Endothelial cell of umbilical vein (primary cell): ENCODE measurements around the gene THEM4. TPM values are rescaled to one million over a fixed set of nuclear protein-coding genes. Genes with fewer than 3 reads are reported as not detected.

Experiments
- BruUV-seq: library from RNA; stranded (reverse); fragments of 400-500 nt; replicated peaks from 2 replicates; lab custom pipeline; 2021; lab: Mats Ljungman, UMichigan
- CTCF ChIA-PET: fragments of 300-600, 350-600 bp; sonication (Branson Sonifier 250); formaldehyde crosslinking; loops from one replicate; lab custom pipeline; 2021; ENCODE audit warnings: antibody characterized with exemption, inconsistent platforms; lab: Charles Lee
- POLR2A ChIA-PET: fragments of 300-600, 350-600 bp; sonication (Branson Sonifier 250); formaldehyde crosslinking; loops from one replicate; lab custom pipeline; 2021; ENCODE audit warnings: antibody characterized with exemption, inconsistent platforms; lab: Charles Lee
- DNase-seq: peaks from one replicate; pipeline ENCODE4 v3.0.0-alpha.2; 2011; ENCODE audit warnings: low read depth, low spot score
- FAIRE-seq: peaks from 2 replicates; lab custom pipeline; 2011; peaks lifted over from hg19 to GRCh38; lab: Jason Lieb, UNC
- H2AFZ ChIP-seq: 2 replicates; pipeline ENCODE4 v1.6.0; 2012; ENCODE audit warnings: low read depth, low read length, control low read depth, inconsistent platforms
- H3K27ac ChIP-seq: 2 replicates; pipeline ENCODE4 v1.5.1; 2011; ENCODE audit warnings: low read depth, mild to moderate bottlenecking, control low read depth, low read length, moderate library complexity; ENCODE audit not compliant: insufficient read depth
- H3K27me3 ChIP-seq, 2 experiments: 2 replicates each; pipeline versions ENCODE4 v1.6.0 to v1.6.1; 2011; ENCODE audit warnings: low read length in 2 of 2, mixed read lengths in 1 of 2; ENCODE audit not compliant: control insufficient read depth in 2 of 2, insufficient read depth in 2 of 2
- H3K36me3 ChIP-seq, 2 experiments: 2 replicates in 1 of 2; 3 replicates in 1 of 2; pipeline ENCODE4 v1.5.1; 2011; ENCODE audit warnings: low read length in 2 of 2, mild to moderate bottlenecking in 1 of 2, moderate library complexity in 1 of 2; ENCODE audit not compliant: control insufficient read depth in 2 of 2, insufficient read depth in 2 of 2; ENCODE audit errors: extremely low read depth in 1 of 2
- H3K4me1 ChIP-seq: 3 replicates; pipeline ENCODE4 v1.5.1; 2011; ENCODE audit warnings: mild to moderate bottlenecking, low read length; ENCODE audit not compliant: control insufficient read depth, insufficient read depth; ENCODE audit errors: extremely low read depth
- H3K4me2 ChIP-seq: 2 replicates; pipeline ENCODE4 v1.6.1; 2011; ENCODE audit warnings: low read length, control low read depth, mixed read lengths; ENCODE audit not compliant: insufficient read depth
- H3K4me3 ChIP-seq, 3 experiments: fragments of 200-600 bp in 1 of 3; sonication (generic), shearing (Covaris generic) in 1 of 3; replicated peaks in 1 of 3; 2 replicates each; pipeline ENCODE4 v1.5.1; 2011 to 2016; ENCODE audit warnings: control low read depth in 3 of 3, low read length in 3 of 3, mild to moderate bottlenecking in 2 of 3, inconsistent platforms in 1 of 3, low read depth in 1 of 3, moderate library complexity in 1 of 3; ENCODE audit not compliant: insufficient read depth in 1 of 3
- H3K79me2 ChIP-seq: 2 replicates; pipeline ENCODE4 v1.6.0; 2012; ENCODE audit warnings: low read length, inconsistent platforms; ENCODE audit not compliant: control insufficient read depth, insufficient read depth
- H3K9ac ChIP-seq: replicated peaks from 2 replicates; pipeline ENCODE3; 2011; ENCODE audit warnings: low read length, control low read depth; ENCODE audit not compliant: insufficient read depth; ENCODE audit errors: extremely low read depth
- H3K9me1 ChIP-seq: replicated peaks from 3 replicates; pipeline ENCODE4 v1.6.0; 2011; ENCODE audit warnings: mild to moderate bottlenecking, low read length; ENCODE audit not compliant: control insufficient read depth, insufficient read depth; ENCODE audit errors: extremely low read depth
- H3K9me3 ChIP-seq: replicated peaks from 2 replicates; pipeline ENCODE4 v1.5.1; 2012; ENCODE audit warnings: low read length, inconsistent platforms; ENCODE audit not compliant: control insufficient read depth, insufficient read depth
- H4K20me1 ChIP-seq: replicated peaks from 2 replicates; pipeline ENCODE3; 2011; ENCODE audit warnings: mild to moderate bottlenecking, low read length; ENCODE audit not compliant: control insufficient read depth, insufficient read depth; ENCODE audit errors: extremely low read depth
- CTCF ChIP-seq, 2 donors: IDR thresholded peaks; 1 replicate in 1 of 2; 2 replicates in 1 of 2; pipeline ENCODE4 v1.5.1; 2011; ENCODE audit warnings: low read length in 2 of 2, mild to moderate bottlenecking in 2 of 2, moderate library complexity in 2 of 2, control low read depth in 1 of 2, inconsistent platforms in 1 of 2, low read depth in 1 of 2; ENCODE audit not compliant: insufficient read depth in 1 of 2; ENCODE audit errors: extremely low read depth in 1 of 2
- EZH2 ChIP-seq: IDR thresholded peaks from 2 replicates; pipeline ENCODE4 v1.6.1; 2012; ENCODE audit warnings: borderline replicate concordance, low read depth, mild to moderate bottlenecking, moderate library complexity, low read length, inconsistent platforms; ENCODE audit not compliant: severe bottlenecking
- FOS ChIP-seq: IDR thresholded peaks from 2 replicates; pipeline ENCODE4 v1.6.1; 2011; ENCODE audit warnings: mild to moderate bottlenecking, low read length, moderate library complexity, borderline replicate concordance; ENCODE audit not compliant: insufficient read depth
- GATA2 ChIP-seq: IDR thresholded peaks from 2 replicates; pipeline ENCODE4 v1.7.0; 2011; ENCODE audit warnings: low read depth, mild to moderate bottlenecking, moderate library complexity, mixed read lengths, low read length; ENCODE audit not compliant: insufficient read length, insufficient read depth
- JUN ChIP-seq: IDR thresholded peaks from 2 replicates; pipeline ENCODE4 v1.6.1; 2011; ENCODE audit warnings: borderline replicate concordance, low read depth; ENCODE audit not compliant: insufficient read length, insufficient read depth
- MAX ChIP-seq: IDR thresholded peaks from 2 replicates; pipeline ENCODE4 v1.6.1; 2011; ENCODE audit not compliant: insufficient read depth, insufficient read length
- MYC ChIP-seq: IDR thresholded peaks from one replicate; pipeline ENCODE4 v1.6.1; 2011; ENCODE audit warnings: mild to moderate bottlenecking, low read depth, low read length
- POLR2A ChIP-seq: IDR thresholded peaks from 2 replicates; pipeline ENCODE4 v1.6.1; 2012; ENCODE audit warnings: low read depth, mild to moderate bottlenecking, control low read depth, low read length
- POLR2AphosphoS5 ChIP-seq: IDR thresholded peaks from 2 replicates; pipeline ENCODE4 v1.6.1; 2012; ENCODE audit warnings: low read depth, mild to moderate bottlenecking, control low read depth, low read length, moderate library complexity; ENCODE audit not compliant: insufficient read depth
- dilution Hi-C: fragments of 300-500 bp; cut with MboI; formaldehyde crosslinking; loops from one replicate; pipeline ENCODE4 v1.15.0; 2019; ENCODE audit warnings: low sequenced_read_pairs; ENCODE audit not compliant: extremely low pct_ligation_motif_present
- intact Hi-C: fragments of 100-400 bp; cut with micrococcal nuclease; formaldehyde crosslinking; loops from one replicate; pipeline ENCODE4 v1.10.0; 2022
- polyA plus RNA-seq, 4 experiments: library from polyadenylated mRNA; depleted of rRNA in 3 of 4; stranded (reverse) in 3 of 4; unstranded in 1 of 4; fragments of >200 nt; gene quantifications; 2 replicates each; pipeline versions ENCODE4 v1.2.1 to v1.2.3, GENCODE V29; 2011 to 2012; ENCODE audit warnings: missing spikeins in 1 of 4
- total RNA-seq: library from RNA; stranded (reverse); gene quantifications from 2 replicates; pipeline ENCODE4 v1.2.3, GENCODE V29; 2021

THEM4 gene
- total and polyA plus RNA-seq, 2 donors (not counting 3 experiments of a cell fraction or from before 2014, with no cell fraction given): 22.3 to 24.9 TPM

GRCh38 chr1:151828921-151829320 is 80.4 kb downstream of the THEM4 start:
- H3K4me2 ChIP-seq: no peak overlapping the region
- dilution Hi-C loops: no loop called here

More at GRCh38 chr1:151828921-151829320, 80.4 kb downstream of the THEM4 start:
- Histone ChIP-seq H3K79me2 (no peaks in the 10 kb centered on the region), H3K9me3 (no peaks in the 10 kb centered on the region), H3K4me3 (no peak overlapping the region), H3K4me1 (peaks cover 11% of the 10 kb centered on the region), H2AFZ (no peak overlapping the region), H3K9ac (no peak overlapping the region), H3K9me1 (no peaks in the 10 kb centered on the region), H3K27me3 (no peaks in the 10 kb centered on the region), H3K27ac (no peak overlapping the region), H4K20me1 (no peaks in the 10 kb centered on the region), H3K36me3 (no peaks in the 10 kb centered on the region)
- FAIRE-seq (peak; percentile 76), DNase-seq (peak; percentile 60)
- no TSS peak for BruUV-seq
- TF ChIP-seq EZH2 (no peak), GATA2 (no peak), FOS (no peak), MAX (no peak), POLR2AphosphoS5 (no peak), JUN (no peak), POLR2A (no peak), MYC (no peak), CTCF (IDR thresholded peaks at IDR 0.05; ENCODE audit: extremely low read depth in 1 of 2, insufficient read depth in 1 of 2, low read depth in 1 of 2, low read length in 2 of 2) (no peak)
- intact Hi-C loops: loop anchor here (1.0 kb wide), 2 partner anchors 12 to 39 kb away; partner anchors contain the start of gene TDRKH
- CTCF ChIA-PET: interaction anchor here (1.2 kb wide), 1 partner anchor 8 kb away, joined by 6 read pairs; no protein-coding TSS in a partner anchor
- POLR2A ChIA-PET: interaction anchor here (0.7 to 0.8 kb wide), 2 partner anchors 8 to 288 kb away, joined by 5 to 7 read pairs; no protein-coding TSS in a partner anchor
